Right lobe of liver (tissue), 6 donors: ENCODE results near the gene LRRTM4. TPM values are rescaled to one million over a fixed set of nuclear protein-coding genes. Genes with fewer than 3 reads are reported as not detected.

Experiments
- ATAC-seq, 4 donors: fragments of 200-7000 bp; cut with Tn5 transposase; one replicate each; pipeline ENCODE4 v1.9.1; 2020; ENCODE audit warnings: mild to moderate bottlenecking in 4 of 4, moderate library complexity in 4 of 4
- DNase-seq, 3 donors: peaks; one replicate each; pipeline ENCODE4 v3.0.0-alpha.2; 2020
- H3K27ac ChIP-seq, 3 donors: fragments of 200-600 bp; one replicate each; pipeline ENCODE4 v1.8.0; 2022
- H3K27me3 ChIP-seq, 2 donors: fragments of 200-600 bp; one replicate each; pipeline ENCODE4 v1.8.0; 2022
- H3K36me3 ChIP-seq, 4 donors: fragments of 200-600 bp; sonication (generic) in 1 of 4; one replicate each; pipeline versions ENCODE4 v1.5.1 to v1.8.0; 2017 to 2022; ENCODE audit warnings: control low read depth in 1 of 4
- H3K4me1 ChIP-seq, 4 donors: fragments of 200-600 bp; sonication (generic) in 1 of 4; one replicate each; pipeline versions ENCODE4 v1.5.1 to v1.8.0; 2017 to 2022; ENCODE audit warnings: control low read depth in 1 of 4
- H3K4me3 ChIP-seq, 3 donors: fragments of 200-600 bp; one replicate each; pipeline ENCODE4 v1.8.0; 2022
- H3K9me3 ChIP-seq, 4 donors: fragments of 200-600 bp; sonication (generic) in 1 of 4; one replicate each; pipeline versions ENCODE4 v1.5.1 to v1.8.0; 2017 to 2022; ENCODE audit warnings: control low read depth in 1 of 4
- POLR2A ChIP-seq: fragments of 450-650 bp; IDR thresholded peaks from one replicate; pipeline ENCODE4 v1.6.1; 2017; ENCODE audit warnings: antibody characterized with exemption, mild to moderate bottlenecking
- WGBS: methylation state at CpG from one replicate; pipeline ENCODE4 v1.1.6; 2018; ENCODE audit warnings: low coverage, low lambda C conversion rate; ENCODE audit not compliant: insufficient coverage; ENCODE audit errors: missing lambda C conversion rate; 5-methylcytosine and 5-hydroxymethylcytosine counted together
- intact Hi-C, 2 donors: fragments of 100-400 bp; cut with DNase I; formaldehyde crosslinking; loops; one replicate each; pipeline versions ENCODE4 v1.11.2 to v1.14.1; 2022
- total RNA-seq, 6 experiments: library from RNA; depleted of rRNA in 2 of 6; stranded (reverse); fragments of >200 nt in 2 of 6; fragmentation: NEBNext Ultra II Directional in 3 of 6; extraction: Animal tissue kit (Norgen Biotek cat#: 25700) in 3 of 6; gene quantifications; one replicate each; pipeline versions ENCODE4 v1.1.0 to v1.2.4, GENCODE V29; 2016 to 2023
- TF ChIP-seq, protein P1 (sequence below), 4 donors: fragments of 200-600 bp in 3 of 4; fragments of 450-650 bp in 1 of 4; IDR thresholded peaks; one replicate each; pipeline versions ENCODE4 v1.5.1 to v1.8.0; 2016 to 2022; ENCODE audit warnings: antibody characterized with exemption in 4 of 4, mild to moderate bottlenecking in 2 of 4
- donor health status: DM: no; HTN: yes; CAD: no.
- donor health status: DM: no; HTN: no; CAD: no.
- donor health status: DM: no; HTN: no; CAD: no.
- donor health status: DM: no; HTN: yes; CAD: no.
- donor health status: DM: no; HTN: yes; CAD: no.

The LRRTM4 gene
- total RNA-seq, 6 experiments from 2014 or later: 0.09 to 0.10 (median 0.09) TPM; not detected in 3

DNA sequence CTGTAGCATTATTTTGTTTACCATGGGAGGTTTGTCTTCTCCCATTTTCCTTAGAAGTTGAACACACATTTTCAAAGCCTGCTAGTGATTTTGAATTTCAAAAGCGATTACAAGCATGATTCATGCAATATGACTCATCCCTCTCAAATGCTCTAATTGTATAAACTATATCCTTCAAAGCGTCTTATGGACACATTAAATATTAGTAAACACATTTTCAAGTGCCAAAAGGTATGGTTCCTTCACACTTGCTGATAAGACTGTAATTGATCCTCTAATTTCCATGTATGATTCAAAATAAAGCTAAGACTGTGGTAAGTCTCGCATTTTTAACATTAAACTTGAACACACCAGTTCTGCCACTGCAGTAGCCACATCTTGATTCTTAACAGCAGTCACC lies 512.9 kb downstream of the LRRTM4 start:
- intact Hi-C loops: no loop called here
- ATAC-seq (no peak), DNase-seq (no peak)
- Histone ChIP-seq H3K9me3 (no peaks in the 10 kb centered on the region), H3K4me1 (peaks cover 0 to 12% (median 3%) of the 10 kb centered on the region in 4 donors), H3K36me3 (no peaks in the 10 kb centered on the region), H3K27me3 (no peaks in the 10 kb centered on the region), H3K4me3 (no peak overlapping the region), H3K27ac (no peak overlapping the region)
- WGBS: 73% methylated on average over 3 of the region's 3 CpGs
- TF ChIP-seq POLR2A: no peak
- TF ChIP-seq, protein P1, sequence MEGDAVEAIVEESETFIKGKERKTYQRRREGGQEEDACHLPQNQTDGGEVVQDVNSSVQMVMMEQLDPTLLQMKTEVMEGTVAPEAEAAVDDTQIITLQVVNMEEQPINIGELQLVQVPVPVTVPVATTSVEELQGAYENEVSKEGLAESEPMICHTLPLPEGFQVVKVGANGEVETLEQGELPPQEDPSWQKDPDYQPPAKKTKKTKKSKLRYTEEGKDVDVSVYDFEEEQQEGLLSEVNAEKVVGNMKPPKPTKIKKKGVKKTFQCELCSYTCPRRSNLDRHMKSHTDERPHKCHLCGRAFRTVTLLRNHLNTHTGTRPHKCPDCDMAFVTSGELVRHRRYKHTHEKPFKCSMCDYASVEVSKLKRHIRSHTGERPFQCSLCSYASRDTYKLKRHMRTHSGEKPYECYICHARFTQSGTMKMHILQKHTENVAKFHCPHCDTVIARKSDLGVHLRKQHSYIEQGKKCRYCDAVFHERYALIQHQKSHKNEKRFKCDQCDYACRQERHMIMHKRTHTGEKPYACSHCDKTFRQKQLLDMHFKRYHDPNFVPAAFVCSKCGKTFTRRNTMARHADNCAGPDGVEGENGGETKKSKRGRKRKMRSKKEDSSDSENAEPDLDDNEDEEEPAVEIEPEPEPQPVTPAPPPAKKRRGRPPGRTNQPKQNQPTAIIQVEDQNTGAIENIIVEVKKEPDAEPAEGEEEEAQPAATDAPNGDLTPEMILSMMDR (IDR thresholded peaks at IDR 0.05): no peak

DNA sequence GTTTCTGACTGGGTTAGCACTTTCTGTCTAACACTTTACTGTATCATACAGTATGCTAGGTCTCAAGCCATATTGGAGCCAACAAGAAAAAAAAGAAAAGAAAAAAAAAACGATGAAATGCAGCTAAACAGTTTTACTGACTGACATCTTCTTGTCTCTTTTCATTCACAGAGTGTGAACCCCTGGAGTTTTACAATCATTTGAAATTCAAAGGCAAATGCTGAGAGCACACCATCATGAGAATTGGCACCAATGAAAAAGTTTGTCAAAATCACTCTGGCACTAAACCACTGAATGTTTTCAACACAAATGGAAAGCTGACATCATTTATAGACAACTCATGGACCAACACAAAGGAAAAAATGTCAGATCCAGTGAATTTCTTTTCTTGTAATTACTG lies 513.3 kb downstream of the LRRTM4 start:
- ATAC-seq (no peak), DNase-seq (no peak)
- WGBS: 0% methylated on average over 1 of the region's 1 CpG
- TF ChIP-seq, protein P1 (IDR thresholded peaks at IDR 0.05): no peak
- no peak for TF ChIP-seq POLR2A
- no peak overlapping the region for H3K4me3 ChIP-seq
- H3K27me3 ChIP-seq: no peaks in the 10 kb centered on the region
- H3K27ac ChIP-seq: no peak overlapping the region
- H3K9me3 ChIP-seq: no peaks in the 10 kb centered on the region
- intact Hi-C loops: no loop called here
- H3K36me3 ChIP-seq: no peaks in the 10 kb centered on the region
- H3K4me1 ChIP-seq: peaks cover 0 to 10% (median 3%) of the 10 kb centered on the region in 4 donors

DNA sequence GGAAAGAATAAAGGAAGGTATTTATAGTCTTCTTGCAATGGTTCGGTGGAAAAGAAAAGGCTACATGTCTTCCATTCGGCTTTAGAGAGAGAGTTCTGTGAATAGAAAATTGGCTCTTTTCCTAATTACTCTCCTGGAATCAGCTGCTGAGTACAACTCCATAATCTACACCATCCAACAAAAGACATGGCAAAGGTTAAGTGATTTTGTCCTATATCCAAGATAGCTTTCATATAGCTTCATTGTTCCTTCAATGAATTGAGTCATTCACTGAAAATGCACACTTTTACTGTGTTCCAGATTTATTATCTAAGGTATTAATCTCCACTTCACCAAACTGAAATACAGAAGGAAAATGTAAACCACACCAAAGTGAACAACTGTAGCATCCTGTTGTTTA lies 514.5 kb downstream of the LRRTM4 start:
- intact Hi-C loops: no loop called here
- 33% methylated on average over 2 of the region's 2 CpGs for WGBS
- no peak overlapping the region for H3K4me3 ChIP-seq
- no peaks in the 10 kb centered on the region for H3K27me3 ChIP-seq
- DNase-seq (no peak), ATAC-seq (no peak)
- no peaks in the 10 kb centered on the region for H3K4me1 ChIP-seq
- no peaks in the 10 kb centered on the region for H3K9me3 ChIP-seq
- H3K36me3 ChIP-seq: no peaks in the 10 kb centered on the region
- TF ChIP-seq, protein P1 (IDR thresholded peaks at IDR 0.05): no peak
- no peak for TF ChIP-seq POLR2A
- H3K27ac ChIP-seq: no peak overlapping the region

DNA sequence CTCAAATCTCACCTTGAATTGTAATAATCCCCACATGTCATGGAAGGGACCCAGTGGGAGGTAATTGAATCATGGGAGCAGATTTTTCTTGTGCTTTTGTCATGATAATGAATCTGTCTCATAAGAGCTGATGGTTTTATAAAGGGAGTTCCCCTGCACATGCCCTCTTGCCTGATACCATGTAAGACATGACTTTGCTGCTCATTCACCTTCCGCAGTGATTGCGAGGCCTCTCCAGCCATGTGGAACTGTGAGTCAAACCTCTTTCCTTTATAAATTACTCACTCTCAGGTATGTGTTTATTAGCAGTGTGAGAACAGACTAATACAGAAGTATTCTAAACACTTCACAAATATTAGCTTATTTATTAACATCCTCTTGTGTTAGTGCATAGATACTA lies 516.7 kb downstream of the LRRTM4 start:
- no peak for ATAC-seq
- Histone ChIP-seq H3K27ac (no peak overlapping the region), H3K4me1 (no peaks in the 10 kb centered on the region), H3K36me3 (no peaks in the 10 kb centered on the region), H3K4me3 (no peak overlapping the region), H3K9me3 (no peaks in the 10 kb centered on the region), H3K27me3 (no peaks in the 10 kb centered on the region)
- TF ChIP-seq POLR2A: no peak
- TF ChIP-seq, protein P1 (IDR thresholded peaks at IDR 0.05): no peak
- WGBS: 100% methylated on average over 2 of the region's 2 CpGs
- DNase-seq: no peak
- intact Hi-C loops: no loop called here

DNA sequence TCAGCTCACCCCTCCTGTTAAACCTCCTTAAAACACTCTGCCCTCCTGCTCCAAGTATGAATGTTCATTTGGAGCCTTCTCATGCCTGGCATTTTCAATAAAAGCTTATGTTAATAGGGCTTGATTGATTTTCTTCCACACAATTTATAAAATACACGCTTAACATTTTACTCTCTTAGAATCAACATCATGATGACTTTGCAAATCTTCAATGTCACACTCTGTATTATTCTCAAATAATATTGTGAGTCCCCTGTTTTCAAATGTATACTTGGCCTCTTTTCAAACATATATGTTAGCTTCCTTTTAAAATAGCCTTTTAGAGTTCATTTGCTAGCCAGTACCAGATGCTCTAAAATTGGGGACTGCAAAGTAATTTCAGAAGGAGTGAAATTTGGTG lies 520.3 kb downstream of the LRRTM4 start:
- TF ChIP-seq, protein P1 (IDR thresholded peaks at IDR 0.05): no peak
- TF ChIP-seq POLR2A: no peak
- Histone ChIP-seq H3K27ac (no peak overlapping the region), H3K36me3 (no peaks in the 10 kb centered on the region), H3K9me3 (no peaks in the 10 kb centered on the region), H3K4me1 (no peaks in the 10 kb centered on the region), H3K27me3 (no peaks in the 10 kb centered on the region), H3K4me3 (no peak overlapping the region)
- intact Hi-C loops: no loop called here
- DNase-seq (no peak), ATAC-seq (no peak)
- WGBS: 85% methylated on average over 1 of the region's 1 CpG
